ENCODE data around the gene GLI3.

- no peak for TF ChIP-seq CTCF (IDR thresholded peaks at IDR 0.05)
- no peak for TF ChIP-seq POLR2A (IDR thresholded peaks at IDR 0.05)
- TF ChIP-seq POLR2AphosphoS5 (IDR thresholded peaks at IDR 0.05) = no peak
Measured at GRCh38 chr7:42167206-42167605, 69.8 kb downstream of the GLI3 start.

Measured in stomach (tissue), 4 donors.